H9 (cell line): Measurements from ENCODE around the gene EIF3A. TPM values are rescaled to one million over a fixed set of nuclear protein-coding genes. Genes with fewer than 3 reads are reported as not detected.

Experiments
- DNase-seq: peaks from one replicate; pipeline ENCODE4 v3.0.0-alpha.2; 2017
- H2AFZ ChIP-seq: one replicate; pipeline ENCODE4 v1.6.1; 2013; ENCODE audit warnings: mild to moderate bottlenecking, low read length, control low read depth, moderate library complexity
- H2AK5ac ChIP-seq: 2 replicates; pipeline ENCODE4 v1.6.1; 2013; ENCODE audit warnings: low read length, control low read depth, mixed read lengths; ENCODE audit not compliant: insufficient read length
- H2BK120ac ChIP-seq: one replicate; pipeline ENCODE4 v1.6.1; 2013; ENCODE audit warnings: low read depth, mild to moderate bottlenecking, low read length, control low read depth, inconsistent platforms; ENCODE audit not compliant: poor library complexity, severe bottlenecking
- H2BK12ac ChIP-seq: 2 replicates; pipeline ENCODE4 v1.6.1; 2013; ENCODE audit warnings: low read length, control low read depth, mixed read lengths, low read depth; ENCODE audit not compliant: insufficient read length
- H2BK15ac ChIP-seq: 2 replicates; pipeline ENCODE4 v1.6.1; 2013; ENCODE audit warnings: low read depth, low read length, control low read depth
- H2BK20ac ChIP-seq: one replicate; pipeline ENCODE4 v1.6.1; 2013; ENCODE audit warnings: low read depth, mild to moderate bottlenecking, low read length, control low read depth, inconsistent platforms; ENCODE audit not compliant: poor library complexity, severe bottlenecking
- H2BK5ac ChIP-seq: 2 replicates; pipeline ENCODE4 v1.6.1; 2013; ENCODE audit warnings: low read length, control low read depth, mixed read lengths; ENCODE audit not compliant: insufficient read length
- H3K14ac ChIP-seq: 2 replicates; pipeline ENCODE4 v1.6.1; 2013; ENCODE audit warnings: low read length, control low read depth; ENCODE audit not compliant: insufficient read depth
- H3K18ac ChIP-seq: 2 replicates; pipeline ENCODE4 v1.6.1; 2013; ENCODE audit warnings: low read depth, mild to moderate bottlenecking, mixed read lengths, low read length, control low read depth; ENCODE audit not compliant: insufficient read length
- H3K23ac ChIP-seq: 2 replicates; pipeline ENCODE4 v1.6.1; 2013; ENCODE audit warnings: low read length, control low read depth, mixed read lengths, low read depth; ENCODE audit not compliant: insufficient read length
- H3K23me2 ChIP-seq: 2 replicates; pipeline ENCODE4 v1.6.1; 2013; ENCODE audit warnings: low read depth, mild to moderate bottlenecking, mixed read lengths, low read length, control low read depth; ENCODE audit not compliant: insufficient read length, poor library complexity, severe bottlenecking
- H3K27ac ChIP-seq: 2 replicates; pipeline ENCODE4 v1.5.1; 2013; ENCODE audit warnings: low read length, control low read depth, mixed read lengths, low read depth; ENCODE audit not compliant: insufficient read length
- H3K27me3 ChIP-seq: 2 replicates; pipeline ENCODE4 v1.6.1; 2013; ENCODE audit warnings: low read length, control low read depth, inconsistent platforms; ENCODE audit not compliant: insufficient read depth
- H3K4ac ChIP-seq: 2 replicates; pipeline ENCODE4 v1.6.1; 2013; ENCODE audit warnings: low read depth, mild to moderate bottlenecking, control low read depth, inconsistent platforms, low read length, moderate library complexity
- H3K4me1 ChIP-seq: 2 replicates; pipeline ENCODE4 v1.6.1; 2013; ENCODE audit warnings: low read length, control low read depth, inconsistent platforms; ENCODE audit not compliant: insufficient read depth
- H3K4me2 ChIP-seq: 2 replicates; pipeline ENCODE4 v1.6.1; 2013; ENCODE audit warnings: low read length, control low read depth, mixed read lengths; ENCODE audit not compliant: insufficient read length, insufficient read depth
- H3K56ac ChIP-seq: 2 replicates; pipeline ENCODE4 v1.6.1; 2013; ENCODE audit warnings: low read depth, mild to moderate bottlenecking, mixed read lengths, low read length, control low read depth; ENCODE audit not compliant: insufficient read length
- H3K79me1 ChIP-seq: 2 replicates; pipeline ENCODE4 v1.6.1; 2013; ENCODE audit warnings: low read depth, mild to moderate bottlenecking, moderate library complexity, low read length, control low read depth, inconsistent platforms; ENCODE audit not compliant: insufficient read depth, poor library complexity, severe bottlenecking
- H3K79me2 ChIP-seq: 2 replicates; pipeline ENCODE4 v1.6.1; 2013; ENCODE audit warnings: low read length, control low read depth, inconsistent platforms; ENCODE audit not compliant: insufficient read depth
- H3K9ac ChIP-seq: 2 replicates; pipeline ENCODE4 v1.6.1; 2013; ENCODE audit warnings: low read length, control low read depth, mixed read lengths; ENCODE audit not compliant: insufficient read length; ENCODE audit errors: extremely low read depth
- H3K9me3 ChIP-seq: one replicate; pipeline ENCODE4 v1.6.1; 2013; ENCODE audit warnings: low read depth, low read length, inconsistent platforms; ENCODE audit not compliant: control insufficient read depth
- H3T11ph ChIP-seq: one replicate; pipeline ENCODE4 v1.6.1; 2013; ENCODE audit warnings: mild to moderate bottlenecking, low read length, control low read depth, inconsistent platforms
- H4K20me1 ChIP-seq: one replicate; pipeline ENCODE4 v1.6.1; 2013; ENCODE audit not compliant: control insufficient read depth, insufficient read length, insufficient read depth
- H4K5ac ChIP-seq: 2 replicates; pipeline ENCODE4 v1.6.1; 2013; ENCODE audit warnings: low read depth, mild to moderate bottlenecking, mixed read lengths, low read length, control low read depth; ENCODE audit not compliant: insufficient read length
- H4K8ac ChIP-seq: replicated peaks from 2 replicates; pipeline ENCODE4 v1.6.1; 2013; ENCODE audit warnings: low read length, control low read depth, mixed read lengths, low read depth; ENCODE audit not compliant: insufficient read length
- H4K91ac ChIP-seq: 2 replicates; pipeline ENCODE4 v1.6.1; 2013; ENCODE audit warnings: low read depth, mild to moderate bottlenecking, moderate library complexity, mixed read lengths, low read length, control low read depth; ENCODE audit not compliant: insufficient read length
- H3K27ac Mint-ChIP-seq, 3 experiments: 2 replicates in 2 of 3; 3 replicates in 1 of 3; pipeline ENCODE4 v1.8.0; 2020 to 2021; ENCODE audit warnings: mixed read lengths in 3 of 3, mild to moderate bottlenecking in 1 of 3, moderate library complexity in 1 of 3
- H3K27me3 Mint-ChIP-seq: 2 replicates; pipeline ENCODE4 v1.8.0; 2021; ENCODE audit warnings: low read depth, mild to moderate bottlenecking, moderate library complexity, mixed read lengths
- H3K36me3 Mint-ChIP-seq, 3 experiments: 2 replicates in 2 of 3; 3 replicates in 1 of 3; pipeline ENCODE4 v1.8.0; 2020 to 2021; ENCODE audit warnings: low read depth in 3 of 3, mixed read lengths in 3 of 3; ENCODE audit not compliant: insufficient read depth in 1 of 3
- H3K4me1 Mint-ChIP-seq, 2 experiments: 2 replicates each; pipeline ENCODE4 v1.8.0; 2020; ENCODE audit warnings: mixed read lengths in 2 of 2
- H3K4me3 Mint-ChIP-seq, 2 experiments: 2 replicates in 1 of 2; 3 replicates in 1 of 2; pipeline ENCODE4 v1.8.0; 2020 to 2021; ENCODE audit warnings: mild to moderate bottlenecking in 2 of 2, mixed read lengths in 2 of 2, moderate library complexity in 1 of 2
- H3K9me3 Mint-ChIP-seq, 2 experiments: 2 replicates in 1 of 2; 3 replicates in 1 of 2; pipeline ENCODE4 v1.8.0; 2020; ENCODE audit warnings: mild to moderate bottlenecking in 2 of 2, mixed read lengths in 2 of 2, moderate library complexity in 1 of 2
- CTCF ChIP-seq: fragments of 200-600 bp; sonication (generic); conservative IDR thresholded peaks from 3 replicates; pipeline ENCODE4 v1.8.0; 2021; ENCODE audit warnings: antibody characterized with exemption, mild to moderate bottlenecking
- WGBS: extraction: QIAGEN DNeasy Blood & Tissue Kit; methylation state at CpG from one replicate; pipeline ENCODE4 v1.1.7; 2013; ENCODE audit warnings: missing lambda C conversion rate, low lambda C conversion rate, mixed read lengths; ENCODE audit not compliant: insufficient read length; ENCODE audit errors: extremely low coverage; 5-methylcytosine and 5-hydroxymethylcytosine counted together
- total RNA-seq: library from RNA; stranded (reverse); gene quantifications from 2 replicates; pipeline ENCODE4 v1.2.1, GENCODE V29; 2021

Gene EIF3A
- total RNA-seq, 1 experiment from 2014 or later, result 206 TPM

DNA sequence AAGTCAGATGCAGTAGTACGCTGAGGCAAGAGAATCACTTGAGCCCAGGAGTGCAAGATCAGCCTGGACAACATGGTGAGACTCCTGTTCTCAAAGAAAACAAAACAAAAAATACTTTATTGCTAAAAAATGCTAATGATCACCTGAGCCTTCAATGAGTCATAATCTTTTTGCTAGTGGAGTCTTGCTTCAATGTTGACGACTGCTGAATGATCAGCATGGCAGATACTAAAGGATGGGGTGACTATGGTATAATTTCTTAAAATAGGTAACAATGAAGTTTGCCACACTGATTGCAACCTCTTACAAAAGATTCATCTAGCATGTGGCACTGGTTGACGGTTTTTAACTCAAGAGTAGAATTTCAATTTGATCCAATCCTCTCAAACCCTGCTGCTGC, 28.8 kb downstream of the EIF3A start:
- H2BK120ac ChIP-seq, result no peak overlapping the region
- no peak overlapping the region for H3K4ac ChIP-seq
- H2AFZ ChIP-seq, result no peak overlapping the region
- no peak overlapping the region for H3K56ac ChIP-seq
- DNase-seq, result no peak
- H3K9me3 ChIP-seq, result no peaks in the 10 kb centered on the region
- H3K14ac ChIP-seq, result no peak overlapping the region
- no peaks in the 10 kb centered on the region for H3K27me3 ChIP-seq
- H2BK5ac ChIP-seq, result no peak overlapping the region
- H4K5ac ChIP-seq, result no peak overlapping the region
- Mint-ChIP-seq H3K36me3 (peaks cover 73 to 99% (median 96%) of the 10 kb centered on the region in 3 experiments; a peak in 6 of 7 replicates), H3K4me3 (no peak overlapping the region), H3K27ac (0 out of 7 replicates have a peak overlapping the region, but pooled peaks of 1 of the 3 experiments have one; percentile 43), H3K4me1 (no peaks in the 10 kb centered on the region), H3K9me3 (no peaks in the 10 kb centered on the region), H3K27me3 (no peaks in the 10 kb centered on the region)
- no peak overlapping the region for H3K4me2 ChIP-seq
- peaks cover 12% of the 10 kb centered on the region for H3K79me1 ChIP-seq
- H2BK12ac ChIP-seq, result no peak overlapping the region
- H3T11ph ChIP-seq, result no peak overlapping the region
- no peak overlapping the region for H3K27ac ChIP-seq
- H2AK5ac ChIP-seq, result no peak overlapping the region
- no peak overlapping the region for H3K18ac ChIP-seq
- no peaks in the 10 kb centered on the region for H3K4me1 ChIP-seq
- H2BK15ac ChIP-seq, result no peak overlapping the region
- peaks cover 7% of the 10 kb centered on the region; the same call in 1 of the 2 replicates for H3K79me2 ChIP-seq
- H3K9ac ChIP-seq, result no peak overlapping the region
- TF ChIP-seq CTCF, result no peak
- no peak overlapping the region for H4K91ac ChIP-seq
- no peak overlapping the region for H4K8ac ChIP-seq
- H3K23me2 ChIP-seq, result no peaks in the 10 kb centered on the region
- WGBS, result no CpG with 5 or more reads among the region's 3 CpGs
- no peak overlapping the region for H3K23ac ChIP-seq
- H4K20me1 ChIP-seq, result no peaks in the 10 kb centered on the region
- H2BK20ac ChIP-seq, result no peak overlapping the region
